HL-60/S4 treated with retinoic acid at 250 ng/mL for 4 days and 3 days (cell line): Measurements from ENCODE around the gene NOSIP.
"Not testable (repeated sequence)": the region's sequence is repeated elsewhere in the genome, so short reads cannot be mapped to it uniquely, and the experiment has no call there.

Source experiments
- in situ Hi-C: fragments of 300-500 bp; cut with MboI; formaldehyde crosslinking; loops from 2 replicates; pipeline ENCODE4 v1.7.0; 2022; ENCODE audit warnings: low sequenced_read_pairs

NOSIP gene

GRCh38 chr19:49580264-49581006 lies at the start of gene NOSIP:
NOSIP (minus strand) TSS chr19:49580556; CDS start chr19:49560691, 19,865 bp downstream.
- in situ Hi-C loops, result no loop called here

GRCh38 chr19:49629659-49630058 lies 49.3 kb upstream of the NOSIP start:
- in situ Hi-C loops, result no loop called here

GRCh38 chr19:49626226-49626625 lies 45.9 kb upstream of the NOSIP start:
- in situ Hi-C loops, result no loop called here

GRCh38 chr19:49624967-49625910 lies 44.9 kb upstream of the NOSIP start:
- in situ Hi-C loops, result no loop called here

- in situ Hi-C loops, result not testable (repeated sequence)
These were observed 37.5 kb upstream of the NOSIP start for GRCh38 chr19:49617860-49618259.

GRCh38 chr19:49616945-49617344 lies 36.6 kb upstream of the NOSIP start:
- in situ Hi-C loops, result no loop called here

GRCh38 chr19:49616532-49616931 lies 36.2 kb upstream of the NOSIP start:
- in situ Hi-C loops, result no loop called here

- in situ Hi-C loops, result no loop called here
These were observed 35.5 kb upstream of the NOSIP start for GRCh38 chr19:49615861-49616260.

GRCh38 chr19:49614096-49614833 lies 33.9 kb upstream of the NOSIP start:
- in situ Hi-C loops, result no loop called here

GRCh38 chr19:49613374-49613773 lies 33.0 kb upstream of the NOSIP start:
- in situ Hi-C loops, result no loop called here

- in situ Hi-C loops, result no loop called here
These were observed 29.2 kb upstream of the NOSIP start for GRCh38 chr19:49609499-49610092.

GRCh38 chr19:49605605-49606004 lies 25.2 kb upstream of the NOSIP start:
- in situ Hi-C loops, result no loop called here

- in situ Hi-C loops, result no loop called here
These were observed 22.4 kb upstream of the NOSIP start for GRCh38 chr19:49602806-49603205.

GRCh38 chr19:49601482-49602038 lies 21.2 kb upstream of the NOSIP start:
- in situ Hi-C loops, result no loop called here

GRCh38 chr19:49599378-49600295 lies 19.3 kb upstream of the NOSIP start:
- in situ Hi-C loops, result no loop called here

GRCh38 chr19:49597703-49597974 lies 17.3 kb upstream of the NOSIP start:
- in situ Hi-C loops, result no loop called here

- in situ Hi-C loops, result no loop called here
These were observed 16.8 kb upstream of the NOSIP start for GRCh38 chr19:49596954-49597702.

- in situ Hi-C loops, result no loop called here
These were observed 16.1 kb upstream of the NOSIP start for GRCh38 chr19:49596407-49596806.

- in situ Hi-C loops, result no loop called here
These were observed 15.6 kb upstream of the NOSIP start for GRCh38 chr19:49595819-49596404.
